ENCODE results near the gene PREX1.

PREX1 gene

GRCh38 chr20:48697845-48698491, 129.8 kb downstream of the PREX1 start:
- intact Hi-C loops (cut with DNase I) = no loop called here
- peak in 4 of 10 donors; percentile 49 to 91 (median 76) for DNase-seq

- intact Hi-C loops (cut with DNase I) = no loop called here
Measured at GRCh38 chr20:48696671-48697070, 131.1 kb downstream of the PREX1 start.

GRCh38 chr20:48695738-48696137, 132.1 kb downstream of the PREX1 start:
- no peak for DNase-seq
- intact Hi-C loops (cut with DNase I) = no loop called here

More at GRCh38 chr20:48696671-48697070, 131.1 kb downstream of the PREX1 start:
- no peak for DNase-seq

GRCh38 chr20:48695255-48695654, 132.5 kb downstream of the PREX1 start:
- intact Hi-C loops (cut with DNase I) = no loop called here
- peak in 1 of 10 donors; percentile 39 for DNase-seq

GRCh38 chr20:48694381-48694865, 133.4 kb downstream of the PREX1 start:
- intact Hi-C loops (cut with DNase I) = no loop called here
- no peak for DNase-seq

GRCh38 chr20:48691523-48691922, 136.3 kb downstream of the PREX1 start:
- peak in 4 of 10 donors; percentile 45 to 90 (median 60) for DNase-seq
- intact Hi-C loops (cut with DNase I) = no loop called here

GRCh38 chr20:48690888-48691287, 136.9 kb downstream of the PREX1 start:
- intact Hi-C loops (cut with DNase I) = no loop called here
- DNase-seq = peak in 6 of 10 donors; percentile 42 to 94 (median 53)

- intact Hi-C loops (cut with DNase I) = no loop called here
- no peak for DNase-seq
Measured at GRCh38 chr20:48689874-48690571, 137.8 kb downstream of the PREX1 start.

GRCh38 chr20:48689388-48689787, 138.4 kb downstream of the PREX1 start:
- no peak for DNase-seq
- intact Hi-C loops (cut with DNase I) = no loop called here

GRCh38 chr20:48688579-48688978, 139.2 kb downstream of the PREX1 start:
- peak in 1 of 10 donors; percentile 68 for DNase-seq
- intact Hi-C loops (cut with DNase I) = no loop called here

- intact Hi-C loops (cut with DNase I) = no loop called here
Measured at GRCh38 chr20:48687117-48687800, 140.5 kb downstream of the PREX1 start.

GRCh38 chr20:48686238-48687116, 141.3 kb downstream of the PREX1 start:
- peak in 1 of 10 donors; percentile 73 for DNase-seq
- intact Hi-C loops (cut with DNase I) = no loop called here

More at GRCh38 chr20:48687117-48687800, 140.5 kb downstream of the PREX1 start:
- DNase-seq = peak in 1 of 10 donors; percentile 62

- DNase-seq = peak in 1 of 10 donors; percentile 38
- intact Hi-C loops (cut with DNase I) = no loop called here
Measured at GRCh38 chr20:48685300-48685699, 142.5 kb downstream of the PREX1 start.

- intact Hi-C loops (cut with DNase I) = no loop called here
- peak in 1 of 10 donors; percentile 55 for DNase-seq
Measured at GRCh38 chr20:48684501-48685041, 143.2 kb downstream of the PREX1 start.

- intact Hi-C loops (cut with DNase I) = no loop called here
- peak in 1 of 10 donors; percentile 70 for DNase-seq
Measured at GRCh38 chr20:48683467-48684175, 144.2 kb downstream of the PREX1 start.

- DNase-seq = peak; percentile 57 to 95 (median 70)
Measured at GRCh38 chr20:48682529-48683363, 145.1 kb downstream of the PREX1 start.

GRCh38 chr20:48681873-48682426, 145.8 kb downstream of the PREX1 start:
- DNase-seq = peak in 1 of 10 donors; percentile 9
- intact Hi-C loops (cut with DNase I) = no loop called here

More at GRCh38 chr20:48682529-48683363, 145.1 kb downstream of the PREX1 start:
- intact Hi-C loops (cut with DNase I) = no loop called here

Data from posterior cingulate gyrus (tissue), 11 donors.